8988T (cell line): Measurements from ENCODE around the gene METTL1.

ENCODE experiments used
- DNase-seq: peaks from one replicate; pipeline ENCODE4 v3.0.0; 2011

METTL1 gene

GRCh38 chr12:57735952-57736740, 35.8 kb downstream of the METTL1 start:
- peak; percentile 95 for DNase-seq

DNA sequence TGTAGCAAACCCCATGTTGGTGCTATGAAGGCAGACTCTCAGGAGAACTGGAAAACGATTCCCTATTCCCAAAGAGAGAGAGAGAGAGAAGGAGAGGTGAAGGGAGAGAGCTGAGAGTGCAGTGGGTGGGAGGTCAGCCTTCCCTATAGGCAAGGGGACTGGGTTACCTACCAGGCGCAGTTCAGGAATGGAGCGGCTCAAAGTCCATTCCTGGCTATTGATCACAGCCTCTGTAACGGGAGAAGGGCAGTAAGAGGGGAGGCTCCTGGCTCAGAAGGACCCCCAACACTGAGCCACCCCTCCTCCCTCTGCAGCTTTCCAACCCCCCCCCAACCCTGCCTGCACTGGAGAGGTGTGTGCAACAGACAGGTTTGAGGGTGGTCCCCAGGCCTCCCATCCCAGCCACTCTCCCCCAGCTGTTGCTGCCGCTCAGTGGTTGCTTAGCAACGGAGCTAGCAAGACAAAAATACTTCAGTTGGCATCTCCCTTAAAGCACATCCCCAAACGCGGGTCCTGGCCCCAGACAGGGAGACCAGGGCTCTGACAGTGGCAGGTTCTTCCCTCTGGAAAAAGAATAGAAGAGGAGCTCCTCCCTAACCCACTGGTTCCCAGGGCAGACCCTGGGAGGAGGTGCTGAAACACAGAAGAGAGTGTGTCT, 36.6 kb downstream of the METTL1 start:
- no peak for DNase-seq

DNA sequence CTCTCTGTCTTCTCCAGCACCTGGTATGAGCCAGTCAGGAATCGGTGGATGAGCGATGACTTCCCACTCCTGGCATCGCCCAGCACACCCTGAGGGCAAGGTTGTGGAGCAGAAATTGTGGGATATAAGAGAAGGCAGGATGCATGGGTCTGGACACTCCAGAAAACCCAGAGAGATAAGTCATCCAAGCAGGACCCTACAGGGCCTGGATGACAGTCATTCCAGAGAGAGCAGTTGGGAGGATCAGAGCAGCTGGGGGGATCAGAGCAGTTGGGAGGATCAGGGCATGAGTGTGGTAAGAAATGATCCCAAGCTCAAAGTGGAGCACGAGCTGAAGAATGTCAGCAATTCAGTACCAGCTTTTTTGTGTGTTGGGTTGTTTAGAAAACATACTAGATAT, 37.3 kb downstream of the METTL1 start:
- DNase-seq = no peak

DNA sequence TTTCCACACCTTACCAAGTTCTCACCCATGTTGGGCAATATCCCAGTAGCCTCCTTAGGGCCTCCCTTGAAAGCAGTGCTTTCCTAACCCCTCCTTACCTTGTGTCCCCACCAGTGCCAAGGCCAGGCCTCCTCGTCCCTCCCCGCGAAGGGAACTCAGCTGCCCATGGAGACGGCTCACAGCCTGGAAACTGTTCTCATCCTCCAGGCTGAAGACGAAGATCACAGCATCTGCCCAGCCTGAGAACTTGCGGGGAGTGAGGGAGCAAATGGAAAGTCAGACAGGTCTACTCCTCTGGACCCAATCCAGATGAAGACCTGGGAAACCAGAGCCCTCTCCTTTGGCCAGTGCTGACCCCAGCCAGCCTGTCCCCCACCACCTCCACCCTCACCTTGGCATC, 38.0 kb downstream of the METTL1 start:
- DNase-seq = no peak

DNA sequence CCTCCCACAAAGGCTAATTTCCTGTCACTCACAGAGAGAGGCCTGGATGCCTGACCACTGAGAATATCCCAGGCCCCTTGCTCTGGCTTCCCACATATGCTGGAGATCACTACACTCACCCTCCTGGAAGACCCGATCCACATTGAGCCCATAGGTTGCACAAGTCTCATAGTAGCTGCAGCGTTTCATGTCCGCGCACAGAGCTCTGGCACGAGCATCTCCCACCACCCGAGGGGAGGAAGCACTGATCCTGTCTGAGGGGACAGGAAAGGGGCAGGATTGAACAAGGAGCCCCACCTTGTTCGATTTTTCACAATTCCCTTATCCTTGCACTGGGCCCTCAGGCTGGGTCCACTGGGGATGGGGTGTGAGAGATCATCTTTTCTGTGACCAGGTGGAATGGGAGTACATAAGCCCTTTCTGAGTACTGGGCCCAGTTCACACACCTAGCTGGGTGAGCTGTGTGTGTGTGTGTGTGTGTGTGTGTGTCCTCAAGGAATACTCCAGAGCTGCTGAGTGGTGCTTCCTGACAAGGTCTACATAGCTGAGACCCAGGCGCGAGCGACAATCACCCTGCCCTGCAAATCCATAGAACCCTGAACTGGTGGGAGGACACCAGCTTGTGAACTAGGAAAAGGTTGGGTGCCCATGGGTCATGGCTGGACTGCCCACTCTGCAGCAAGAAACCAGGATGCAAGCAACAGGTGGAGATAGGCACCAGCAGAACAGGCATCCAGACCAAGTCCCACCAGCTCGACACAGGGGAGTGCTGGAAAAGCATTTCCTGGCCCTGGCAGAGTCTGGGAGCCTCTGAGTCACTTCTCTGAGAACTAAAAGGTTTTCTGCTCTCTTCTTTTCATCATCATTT, 38.9 kb downstream of the METTL1 start:
- DNase-seq = no peak

DNA sequence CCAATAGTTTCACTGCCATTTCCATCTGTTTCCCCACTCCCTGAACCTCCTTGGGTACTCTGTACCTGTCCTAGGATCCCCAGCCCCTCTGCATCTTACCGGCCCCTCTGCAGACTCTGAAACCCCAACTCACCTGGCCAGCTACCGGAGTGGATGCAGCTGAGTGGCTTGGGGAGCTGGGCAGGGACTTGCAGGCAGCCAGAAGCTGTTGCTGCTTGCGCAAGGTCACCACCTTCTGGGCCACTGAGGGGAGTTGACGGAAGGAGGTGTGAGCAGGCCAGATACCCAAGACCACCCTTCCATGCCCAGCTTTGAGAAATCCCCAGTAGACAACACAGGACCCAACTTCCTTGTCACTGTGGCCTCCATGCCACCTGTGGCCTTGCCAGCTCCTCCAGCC, 39.6 kb downstream of the METTL1 start:
- DNase-seq = no peak

DNA sequence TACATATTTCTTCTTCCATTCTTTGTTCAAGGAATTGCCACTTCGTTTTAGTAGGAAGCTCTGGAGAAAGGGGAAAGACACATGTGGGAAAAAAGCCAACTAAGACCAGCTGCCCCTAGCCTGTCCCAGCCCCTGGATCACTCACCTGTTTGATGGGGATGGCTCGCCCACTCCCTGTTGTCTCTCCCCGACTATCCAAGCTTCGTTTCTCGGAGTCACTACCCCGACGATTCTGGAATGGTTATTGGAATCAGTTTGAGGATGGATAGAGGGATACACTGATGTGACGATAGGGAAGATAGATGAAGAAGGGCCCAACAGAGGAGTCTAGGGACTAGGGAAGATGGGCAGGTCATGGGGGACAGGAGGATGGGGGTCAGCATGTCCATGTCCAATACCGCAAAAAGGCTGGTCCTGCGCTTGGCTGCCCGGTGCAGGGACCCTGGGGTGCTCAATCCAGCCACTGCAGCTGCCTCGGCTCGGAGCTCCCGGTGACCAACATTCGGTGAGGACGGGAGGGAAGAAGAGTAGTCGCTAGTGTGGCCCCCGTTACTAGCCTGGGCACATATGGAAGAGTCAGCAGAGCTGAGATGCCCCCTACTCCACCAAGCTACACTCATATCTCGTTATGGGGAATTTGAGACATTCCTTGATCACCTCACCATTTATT, 40.4 kb downstream of the METTL1 start:
- no peak for DNase-seq

DNA sequence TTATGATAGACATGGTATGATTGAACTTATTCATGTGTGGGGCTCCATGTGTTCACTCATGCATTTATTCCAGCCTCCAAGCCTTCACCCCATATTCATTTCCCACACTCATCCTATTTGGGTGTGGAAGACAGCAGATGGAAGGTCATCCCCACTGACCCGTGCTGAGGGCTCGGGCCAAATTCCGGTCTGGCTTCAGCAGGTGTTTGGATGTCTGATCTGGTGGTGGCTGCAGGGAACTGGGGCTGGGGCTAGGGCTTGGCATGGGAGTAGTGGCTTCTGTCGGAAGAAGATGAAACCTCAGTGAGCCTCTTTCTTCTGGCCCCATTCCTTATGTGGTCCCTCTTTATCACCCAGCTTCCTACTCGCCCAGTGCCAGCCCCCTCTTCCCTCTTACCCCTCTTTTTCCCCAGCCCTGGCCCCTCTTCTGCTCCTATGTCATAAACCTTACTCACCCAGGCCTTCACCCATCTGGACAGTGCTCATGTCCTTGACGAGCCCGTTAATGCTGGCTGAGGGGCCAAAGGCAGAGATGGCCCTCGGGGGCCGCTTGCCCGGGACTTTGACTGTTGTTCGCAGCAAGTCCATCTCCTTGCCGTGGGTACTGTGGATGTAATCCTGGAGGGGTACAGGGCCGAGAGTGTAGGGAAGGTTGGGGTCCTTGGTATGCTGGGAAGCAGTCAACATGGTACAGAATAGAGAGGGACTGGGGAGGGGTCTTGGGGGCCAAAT, 41.4 kb downstream of the METTL1 start:
- no peak for DNase-seq

GRCh38 chr12:57729321-57729844, 42.5 kb downstream of the METTL1 start:
- DNase-seq = no peak

GRCh38 chr12:57727758-57728395, 44.0 kb downstream of the METTL1 start:
- DNase-seq = no peak

DNA sequence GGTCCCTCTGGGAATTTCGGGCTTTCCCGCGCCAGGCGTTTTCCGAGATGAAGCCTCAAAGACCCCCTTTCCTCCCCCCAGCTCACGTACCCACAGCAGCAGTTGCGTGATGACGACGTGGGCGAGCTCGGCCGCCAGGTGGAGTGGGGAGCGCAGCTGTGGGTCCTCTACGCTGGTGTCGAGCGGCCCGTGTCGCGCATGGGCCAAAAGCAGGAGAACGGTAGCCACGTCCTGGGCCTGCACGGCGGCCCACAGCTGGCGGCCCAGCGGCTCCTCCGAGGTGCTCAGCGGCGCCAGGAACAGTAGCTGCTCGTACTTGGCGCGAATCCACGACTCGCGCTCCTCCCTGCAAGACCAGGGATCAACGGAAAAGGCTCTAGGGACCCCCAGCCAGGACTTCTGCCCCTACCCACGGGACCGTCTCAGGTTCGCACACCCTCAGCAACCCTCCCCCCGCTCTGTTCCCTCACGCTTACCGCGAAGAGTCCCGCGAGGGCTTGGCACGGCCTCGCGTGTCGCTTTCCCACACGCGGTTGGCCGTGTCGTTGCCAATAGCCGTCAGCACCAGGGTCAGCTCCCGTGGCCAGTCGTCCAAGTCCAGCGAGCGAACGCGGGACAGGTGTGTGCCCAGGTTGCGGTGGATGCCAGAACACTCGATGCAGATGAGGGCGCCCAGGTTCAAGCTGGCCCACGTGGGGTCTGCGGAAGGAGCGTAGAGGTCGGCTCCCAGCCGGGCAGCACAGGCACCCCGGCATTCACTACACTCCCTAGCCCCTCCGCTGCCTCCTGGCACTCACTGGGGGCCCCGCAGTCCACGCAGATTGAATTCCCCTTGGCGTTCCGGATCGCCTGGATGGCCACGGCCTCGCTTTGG, 44.8 kb downstream of the METTL1 start:
- peak; percentile 26 for DNase-seq

GRCh38 chr12:57726151-57726883, 45.6 kb downstream of the METTL1 start:
- DNase-seq = peak; percentile 97

- DNase-seq = no peak
These were observed 46.1 kb downstream of the METTL1 start for GRCh38 chr12:57725851-57726150.

DNA sequence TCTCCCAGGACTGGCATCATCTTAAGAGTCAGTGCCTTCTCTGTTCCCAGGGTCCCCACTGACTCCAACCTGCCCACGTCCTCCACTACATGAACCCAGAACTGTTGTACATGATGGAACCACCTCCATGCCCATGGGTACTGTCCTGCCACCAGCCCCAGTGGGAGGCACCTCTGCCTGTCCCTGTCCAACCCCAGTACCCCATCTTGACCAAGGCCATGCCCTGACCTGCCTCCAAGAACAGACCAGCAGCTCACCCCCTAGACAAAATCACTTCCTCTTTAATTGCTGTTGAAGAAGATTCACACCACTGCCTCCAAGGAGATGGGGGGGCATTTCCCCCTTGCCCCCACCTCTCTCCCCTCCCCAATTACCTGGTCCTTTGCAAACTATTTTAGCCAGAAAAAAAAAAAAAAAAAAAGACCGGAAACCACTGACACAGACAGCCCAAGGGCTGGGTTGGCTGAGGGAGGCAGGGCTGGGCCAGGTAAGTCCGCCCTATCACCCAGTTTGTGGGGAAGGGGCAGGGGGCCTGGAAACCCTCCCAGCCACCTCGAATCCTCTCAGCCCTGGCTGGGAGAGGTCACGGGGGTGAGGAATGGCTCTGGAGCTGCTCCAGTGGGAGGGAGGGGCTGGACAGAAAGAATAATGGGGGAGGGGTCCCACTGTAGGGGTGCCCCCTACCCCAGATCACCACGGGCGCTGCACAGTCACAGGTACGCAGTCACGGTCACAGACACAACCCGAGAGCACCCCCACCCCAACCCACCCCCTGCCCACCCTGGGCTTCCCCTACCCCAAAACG, 46.8 kb downstream of the METTL1 start:
- DNase-seq = no peak

DNA sequence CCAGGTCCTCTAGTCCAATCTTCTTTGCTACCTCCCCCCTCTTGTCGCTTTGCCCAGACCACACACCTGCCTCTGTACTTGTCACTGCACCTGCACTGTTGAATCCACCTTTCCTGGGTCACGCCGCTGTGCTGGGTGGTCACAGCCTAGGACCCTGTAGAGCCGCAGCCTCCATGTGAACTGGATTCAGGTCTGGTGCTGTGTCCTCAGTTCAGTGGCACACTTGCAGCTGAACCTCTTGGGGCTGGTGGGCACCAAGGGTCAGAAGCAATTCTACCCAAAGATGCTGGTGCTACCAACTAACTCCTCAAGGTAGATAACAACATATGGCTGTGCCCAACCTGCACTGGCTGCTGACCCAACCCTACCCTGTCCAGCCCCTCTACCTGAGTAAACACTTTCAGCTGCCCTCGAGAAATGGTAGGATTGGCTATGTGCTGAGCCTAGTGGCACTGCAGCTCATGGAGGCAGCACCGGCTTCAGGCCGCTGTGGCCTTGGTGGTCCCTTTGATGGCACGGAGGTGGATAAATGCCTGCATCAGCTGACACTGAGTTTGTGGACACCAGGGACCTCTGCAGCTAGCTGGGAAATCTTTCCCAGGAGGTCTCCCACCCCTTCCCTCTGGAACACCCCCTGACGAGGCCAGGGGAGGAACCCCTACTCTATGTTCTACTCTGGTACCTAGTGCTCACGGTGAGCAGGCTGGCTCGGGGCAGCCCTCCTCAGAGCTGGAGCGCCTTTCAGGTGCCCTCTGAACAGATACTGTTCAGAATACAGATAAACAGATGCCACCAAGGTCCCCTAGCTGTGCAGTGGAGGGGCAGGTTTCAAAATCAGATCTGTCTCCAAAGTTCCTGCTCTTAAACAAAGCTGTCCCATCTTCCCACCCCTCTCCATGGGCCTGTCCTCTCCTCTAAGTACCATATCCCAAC, 47.6 kb downstream of the METTL1 start:
- no peak for DNase-seq

GRCh38 chr12:57723630-57723962, 48.3 kb downstream of the METTL1 start:
- DNase-seq = no peak

- DNase-seq = no peak
These were observed 48.9 kb downstream of the METTL1 start for GRCh38 chr12:57722716-57723629.
